Breast epithelium (tissue), 3 donors: Measurements from ENCODE around the gene ZNF211.

Experiments used
- CTCF ChIP-seq, 3 donors: fragments of 450-650 bp; IDR thresholded peaks; one replicate each; pipeline ENCODE4 v1.5.1; 2016 to 2017; ENCODE audit warnings: antibody characterized with exemption in 3 of 3, mild to moderate bottlenecking in 3 of 3, moderate library complexity in 3 of 3
- POLR2AphosphoS5 ChIP-seq, 3 donors: sonication (generic); formaldehyde crosslinking; IDR thresholded peaks; one replicate each; pipeline ENCODE4 v1.6.1; 2017; ENCODE audit warnings: antibody characterized with exemption in 3 of 3

- TF ChIP-seq POLR2AphosphoS5 (IDR thresholded peaks at IDR 0.05) (no peak), CTCF (IDR thresholded peaks at IDR 0.05) (no peak)
Measured at GRCh38 chr19:57637379-57637778, 4.4 kb downstream of the ZNF211 start.
